HuH-7.5 (cell line): ENCODE measurements around the gene DNAJB8.
A peak's percentile ranks its signal among the peaks of the same experiment; 100 is the strongest.

Source experiments
- DNase-seq: peaks from one replicate; pipeline ENCODE4 v3.0.0; 2011; ENCODE audit warnings: low spot score

Gene DNAJB8

DNA sequence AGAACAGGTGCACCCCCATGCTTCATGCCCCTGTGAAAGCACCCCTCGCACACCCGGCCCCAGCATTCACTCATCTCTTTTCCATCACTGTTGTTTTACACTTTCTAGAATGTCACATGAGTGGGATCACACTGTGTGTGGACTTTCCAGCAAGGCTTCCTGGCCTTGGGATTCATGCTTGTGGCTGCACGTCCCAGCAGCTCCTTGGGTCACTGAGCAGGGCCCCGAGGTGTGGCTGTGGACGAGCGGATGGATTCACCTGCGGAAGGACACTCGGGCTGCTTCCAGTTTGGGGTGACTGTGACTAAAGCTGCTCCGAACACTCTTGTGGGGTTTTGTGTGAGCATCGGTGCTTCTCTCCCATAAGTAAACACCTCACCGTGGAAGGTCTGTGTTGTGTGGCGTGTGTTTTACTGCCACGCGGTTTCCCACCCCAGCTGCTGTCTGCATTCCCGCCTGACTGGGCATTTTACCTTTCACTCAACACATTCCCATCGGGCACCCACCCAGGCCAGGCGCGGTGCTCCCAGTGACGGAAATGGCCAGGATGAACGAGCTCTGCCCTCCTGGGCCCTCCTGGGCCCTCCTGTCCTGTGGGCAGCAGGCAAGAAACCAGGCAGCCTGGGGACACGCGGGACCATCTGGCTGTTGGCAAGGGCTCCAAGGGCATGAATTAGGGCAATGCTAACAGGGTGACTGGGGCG lies 41.4 kb downstream of the DNAJB8 start:
- DNase-seq = no peak

DNA sequence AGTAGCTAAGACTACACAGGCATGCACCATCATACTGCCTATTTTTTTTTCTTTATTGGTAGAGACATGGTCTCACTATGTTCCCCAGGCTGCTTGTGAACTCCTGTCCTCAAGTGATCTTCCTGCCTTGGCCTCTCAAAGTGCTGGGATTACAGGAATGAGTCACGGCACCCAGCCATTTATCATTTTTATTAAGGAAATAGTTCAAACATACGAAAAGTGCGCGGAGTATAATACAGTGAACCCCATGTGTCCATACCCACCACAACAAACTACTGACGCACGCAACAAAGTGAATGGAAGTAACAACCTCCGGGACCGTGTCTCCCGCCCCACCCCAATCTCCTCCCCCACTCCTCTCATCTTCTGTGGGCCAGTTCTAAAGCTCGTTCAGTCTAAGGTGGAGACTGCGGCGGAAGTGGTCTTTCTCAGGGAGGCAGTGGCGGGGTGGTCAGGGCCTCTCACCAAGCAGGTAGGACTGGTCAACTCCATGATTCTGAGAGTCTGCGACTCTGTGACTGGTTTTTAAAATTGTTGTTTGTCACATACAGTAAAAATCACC lies 42.1 kb downstream of the DNAJB8 start:
- no peak for DNase-seq

DNA sequence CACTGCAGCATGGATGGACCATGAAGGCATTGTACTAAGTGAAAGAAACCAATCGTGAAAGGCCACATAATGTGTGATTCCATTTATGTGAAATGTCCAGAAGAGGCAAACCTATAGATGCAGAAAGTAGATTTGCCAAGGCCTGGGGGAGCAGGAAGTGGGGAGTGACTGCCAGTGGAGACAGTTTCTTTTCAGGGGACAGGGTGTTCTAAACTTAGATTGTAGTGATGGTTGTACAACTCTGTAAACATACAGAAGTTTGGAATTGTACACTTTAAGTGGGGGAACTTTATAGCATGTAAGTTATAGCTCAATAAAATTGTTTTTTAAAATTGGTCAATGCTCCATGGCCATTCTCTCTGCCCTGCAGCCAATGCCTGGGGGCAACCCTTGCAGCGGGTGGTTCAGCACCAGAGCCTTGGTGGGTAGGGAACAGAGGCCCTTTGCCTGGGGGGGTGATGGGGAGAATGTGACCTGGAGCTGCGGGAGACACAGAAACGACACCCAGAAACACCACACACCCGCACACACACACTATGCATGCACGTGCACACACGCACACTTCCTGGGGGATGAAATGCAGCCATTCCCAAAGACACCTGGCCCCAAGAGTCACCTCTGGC lies 43.1 kb downstream of the DNAJB8 start:
- DNase-seq = no peak

DNA sequence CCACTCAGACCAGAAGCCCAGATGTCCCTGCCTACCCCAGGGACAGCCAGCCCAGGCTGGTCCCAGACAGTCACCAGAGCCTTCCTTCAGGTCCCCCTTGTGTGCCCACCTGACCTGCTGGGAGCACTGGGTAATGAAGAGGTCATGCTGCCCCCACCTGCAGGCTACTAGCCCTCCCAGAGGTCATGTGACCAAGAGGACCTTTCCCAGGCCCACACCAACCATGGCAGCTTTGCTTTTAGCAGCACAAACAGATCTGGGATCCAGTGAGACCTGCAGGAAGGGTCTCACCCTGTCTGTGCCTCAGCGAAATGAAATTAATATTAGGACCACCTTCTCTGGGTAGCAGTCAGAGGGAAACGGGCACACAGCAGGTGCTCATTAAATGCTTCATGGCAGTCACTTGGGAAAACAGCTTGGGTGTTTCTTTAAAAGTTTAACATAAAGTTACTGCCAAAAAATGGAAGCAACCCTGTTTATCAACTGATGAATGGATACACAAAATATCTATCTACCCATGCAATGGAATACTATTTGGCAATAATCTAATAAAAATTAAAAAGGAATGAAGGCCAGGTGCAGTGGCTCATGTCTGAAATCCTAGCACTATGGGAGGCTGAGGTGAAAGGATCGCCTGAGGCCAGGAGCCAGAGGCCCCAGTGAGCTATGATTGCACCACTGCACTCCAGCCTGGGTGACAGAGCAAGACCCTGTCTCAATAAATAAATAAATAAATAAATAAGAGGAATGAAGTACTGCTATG lies 43.7 kb downstream of the DNAJB8 start:
- no peak for DNase-seq

DNA sequence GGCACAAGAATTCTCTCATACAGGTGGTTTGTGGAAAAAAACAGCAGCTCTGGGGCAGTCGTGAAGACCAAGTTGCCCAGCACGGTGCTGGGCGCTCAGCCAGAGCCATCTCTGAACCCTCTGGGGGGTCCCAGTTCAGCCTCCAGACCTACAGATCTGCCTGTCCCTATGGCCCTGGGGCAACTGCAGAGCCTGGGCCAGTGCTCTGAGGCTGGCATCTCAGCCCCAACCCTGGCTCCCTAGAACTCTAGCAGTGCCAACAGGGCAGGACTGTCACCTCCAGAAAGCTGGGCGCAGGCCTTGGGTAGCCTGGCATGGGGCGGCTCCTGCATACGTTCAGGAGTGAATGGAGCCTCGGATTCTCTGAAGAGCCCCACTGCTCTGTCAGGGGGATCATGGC lies 44.7 kb downstream of the DNAJB8 start:
- DNase-seq = no peak

DNA sequence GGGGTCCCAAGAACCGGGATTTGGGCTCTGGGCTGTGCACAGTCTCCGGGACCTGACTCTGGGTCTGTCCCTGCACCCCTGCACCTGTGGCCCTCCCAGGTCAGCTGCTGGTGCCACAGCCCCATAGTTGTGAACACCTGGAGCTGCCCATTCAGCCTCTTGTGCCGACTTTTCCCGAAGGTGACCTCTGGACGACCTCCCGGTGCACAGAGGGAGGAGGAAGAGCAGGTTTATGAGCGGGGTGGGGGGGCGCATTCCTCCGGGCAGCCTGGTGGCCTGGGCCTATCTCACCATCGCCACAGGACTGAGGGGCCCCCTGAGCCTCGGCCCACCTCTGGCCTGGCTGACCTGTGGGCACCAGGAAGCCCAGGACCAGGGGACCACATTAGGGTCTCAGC lies 45.3 kb downstream of the DNAJB8 start:
- no peak for DNase-seq

DNA sequence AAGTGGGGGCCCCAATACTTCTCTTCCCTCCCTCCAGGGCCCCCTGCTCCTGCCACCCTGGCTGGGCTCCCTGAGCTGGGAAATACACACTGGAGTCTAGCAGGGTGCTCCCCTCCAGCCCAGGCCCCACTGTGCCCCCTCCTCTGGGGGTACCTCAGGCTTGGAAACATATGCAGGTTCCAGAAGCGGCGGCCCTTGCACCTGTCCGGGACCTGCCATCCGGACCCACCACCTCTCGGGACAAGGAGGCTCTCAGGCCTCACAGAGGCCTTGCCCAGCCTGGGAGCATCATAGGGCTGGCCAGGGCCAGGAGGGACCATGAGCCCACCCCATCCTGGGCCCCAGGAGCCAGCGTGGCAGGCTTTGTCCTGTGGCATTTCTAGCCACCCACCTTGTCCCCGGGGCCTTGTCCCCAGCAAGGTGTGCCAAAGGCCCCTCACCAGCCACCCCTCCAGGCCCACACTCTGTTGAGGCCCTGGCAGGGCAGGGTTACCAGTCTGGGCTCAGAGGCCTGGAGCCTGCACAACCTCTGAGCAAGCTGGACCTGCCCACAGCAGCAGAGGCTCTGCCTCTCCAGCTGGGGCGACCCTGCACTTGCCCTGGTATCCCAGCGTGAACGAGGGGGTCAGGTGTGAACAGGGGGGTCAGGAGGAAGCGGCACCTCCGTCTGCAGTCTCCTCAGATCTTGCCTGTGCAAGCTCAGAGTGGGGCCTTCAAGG lies 45.8 kb downstream of the DNAJB8 start:
- DNase-seq = no peak

DNA sequence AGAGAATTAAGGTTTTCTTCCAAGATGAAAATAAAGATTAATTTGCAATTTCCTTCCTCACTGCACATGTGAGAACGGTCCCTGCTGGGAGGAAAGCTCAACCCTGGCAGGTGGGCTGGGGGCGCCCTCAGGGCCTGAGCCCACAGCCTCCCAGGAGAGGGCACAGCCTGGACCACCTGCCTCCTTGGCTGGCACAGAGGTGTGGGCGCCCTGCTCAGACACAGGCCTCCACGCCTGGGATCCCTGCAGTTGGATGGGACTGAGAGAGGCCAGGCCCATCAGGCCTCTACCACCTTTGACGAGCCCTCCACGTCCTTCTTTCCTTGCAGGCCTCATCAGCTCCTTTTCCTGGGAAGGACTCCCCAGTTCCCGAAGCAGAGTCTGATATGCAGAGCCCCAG lies 46.4 kb downstream of the DNAJB8 start:
- no peak for DNase-seq

DNA sequence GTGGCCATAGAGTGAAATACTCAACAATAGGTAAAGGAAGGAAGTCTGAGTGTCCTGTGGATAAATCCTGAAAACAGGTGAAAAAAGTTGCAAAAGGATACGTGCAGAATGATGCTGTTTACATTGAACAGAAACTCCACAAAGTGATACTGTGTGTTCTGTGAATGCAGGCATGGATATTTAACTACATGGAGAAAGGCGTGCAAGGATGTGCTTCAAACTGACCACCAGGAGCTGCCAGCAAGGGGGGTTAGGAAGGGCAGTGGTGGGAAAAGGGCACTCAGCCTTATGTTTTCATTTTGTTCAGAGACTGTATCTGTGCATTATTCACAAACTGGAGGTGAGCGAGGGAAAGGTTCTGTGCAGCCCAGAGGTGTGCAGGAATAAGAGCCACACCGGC lies 47.4 kb downstream of the DNAJB8 start:
- DNase-seq = no peak

DNA sequence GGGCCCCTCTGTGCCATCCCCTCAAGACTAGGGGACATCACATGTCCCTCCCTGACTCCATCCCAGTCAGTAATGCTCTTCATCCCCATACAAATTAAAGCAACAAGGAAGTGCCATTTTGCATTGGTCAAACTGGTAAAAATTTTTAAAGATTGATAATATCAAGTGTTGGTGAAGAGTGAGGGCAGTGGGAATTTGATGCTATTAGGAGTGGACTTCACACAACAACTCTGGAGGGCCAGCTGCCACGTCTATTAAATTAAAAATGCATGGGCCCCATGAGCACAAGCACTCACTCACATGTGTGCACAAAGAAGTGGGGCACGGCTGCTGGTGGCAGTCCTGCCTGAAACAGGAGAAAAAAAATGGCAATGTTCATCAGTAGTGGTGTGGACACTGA lies 47.8 kb downstream of the DNAJB8 start:
- DNase-seq = no peak

DNA sequence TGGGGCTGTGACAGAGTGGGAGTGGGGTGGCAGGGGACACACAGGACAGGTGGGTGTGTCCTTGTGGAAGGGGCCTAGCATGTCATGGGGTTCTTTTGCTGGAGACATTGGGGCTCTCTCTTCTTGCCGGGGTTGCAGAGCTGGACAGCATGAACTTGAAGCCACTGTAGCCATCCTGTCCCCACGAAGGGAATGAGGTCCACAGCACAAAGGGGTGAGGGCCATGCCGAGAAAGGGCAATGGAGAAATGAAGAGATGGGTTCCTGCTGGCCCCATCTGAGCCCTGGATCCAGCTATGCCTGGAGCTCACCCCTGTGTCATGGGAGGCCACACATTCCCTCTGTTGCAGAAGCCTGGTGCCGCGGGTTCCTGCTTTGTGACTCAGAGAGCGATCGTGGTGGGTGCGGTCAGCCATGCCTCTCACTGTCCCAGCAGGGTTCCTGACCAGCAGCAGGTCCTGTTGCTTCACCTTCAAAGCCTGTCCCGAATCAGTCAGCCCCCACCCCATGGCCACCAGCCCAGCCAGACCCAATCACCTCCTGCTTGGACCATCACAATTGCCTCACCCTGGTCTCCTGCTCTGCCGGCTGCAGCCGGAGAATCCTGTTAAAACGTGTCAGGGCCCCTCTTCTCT lies 50.0 kb downstream of the DNAJB8 start:
- peak; percentile 67 for DNase-seq

DNA sequence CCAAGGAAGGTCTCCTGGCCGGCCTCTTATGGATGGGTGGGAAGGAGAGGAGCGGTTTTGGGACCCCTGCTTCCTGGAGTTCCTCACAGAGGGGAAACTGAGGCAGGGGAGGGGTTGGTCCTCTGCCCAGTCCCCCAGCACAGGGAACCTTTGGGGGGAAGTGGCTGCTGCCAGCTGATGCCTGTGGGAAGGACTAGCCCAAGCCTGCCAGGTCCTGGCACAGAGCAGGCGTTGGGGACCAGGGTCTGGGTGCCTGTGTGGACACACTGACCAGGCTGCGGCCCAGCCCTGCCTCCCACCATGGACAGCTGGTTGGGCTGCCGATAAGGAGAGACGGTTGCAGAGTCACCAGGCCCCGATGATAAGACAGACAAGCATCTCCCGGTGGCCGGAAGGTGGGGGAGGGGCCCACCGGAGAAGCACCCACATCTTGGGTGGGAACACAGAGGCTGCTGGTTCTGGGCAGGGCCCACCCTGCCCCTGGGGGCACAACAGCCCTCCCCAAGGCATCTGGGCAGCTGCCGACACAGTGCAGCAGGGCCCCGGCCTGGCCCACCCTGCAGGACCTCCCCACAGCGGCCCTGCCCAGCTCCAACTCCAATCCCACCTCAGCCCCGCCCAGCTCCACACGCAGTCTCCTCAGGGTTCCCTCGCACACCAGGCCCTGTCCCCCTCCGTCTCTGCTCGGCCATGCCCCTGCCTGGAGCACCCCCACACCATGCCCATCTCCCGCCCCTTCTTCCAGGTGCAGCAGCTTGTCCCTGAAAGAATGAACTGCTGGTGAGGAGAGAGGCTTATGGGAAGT lies 50.7 kb downstream of the DNAJB8 start:
- DNase-seq = no peak

DNA sequence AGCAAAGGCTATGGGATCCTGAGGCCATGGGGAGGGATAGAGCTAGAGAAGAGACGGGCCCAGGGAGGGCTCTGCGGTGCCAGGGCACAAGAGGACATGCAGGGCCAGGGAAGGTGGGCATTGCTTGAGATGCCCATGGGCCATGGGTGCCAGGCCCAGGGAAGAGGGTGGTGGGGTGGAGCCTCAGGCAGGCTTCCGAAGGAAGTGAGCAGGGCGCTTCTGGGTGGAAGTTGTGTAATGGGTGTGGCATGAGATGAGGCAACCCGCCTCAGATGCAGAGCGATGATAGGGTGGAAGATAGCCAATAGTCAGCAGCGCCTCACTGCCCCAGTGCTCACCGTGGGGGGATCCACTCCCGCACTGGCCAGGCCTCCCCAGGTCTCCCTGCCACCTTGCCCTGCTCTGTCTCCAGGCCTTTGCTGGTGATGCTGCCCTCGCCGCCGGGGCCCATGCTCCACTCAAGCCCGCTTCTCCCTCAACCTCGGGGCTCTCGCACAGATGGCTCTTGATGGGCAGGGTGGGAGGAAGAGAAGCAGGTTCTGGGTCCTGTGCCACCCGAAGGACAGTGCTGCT lies 51.4 kb downstream of the DNAJB8 start:
- DNase-seq = no peak

DNA sequence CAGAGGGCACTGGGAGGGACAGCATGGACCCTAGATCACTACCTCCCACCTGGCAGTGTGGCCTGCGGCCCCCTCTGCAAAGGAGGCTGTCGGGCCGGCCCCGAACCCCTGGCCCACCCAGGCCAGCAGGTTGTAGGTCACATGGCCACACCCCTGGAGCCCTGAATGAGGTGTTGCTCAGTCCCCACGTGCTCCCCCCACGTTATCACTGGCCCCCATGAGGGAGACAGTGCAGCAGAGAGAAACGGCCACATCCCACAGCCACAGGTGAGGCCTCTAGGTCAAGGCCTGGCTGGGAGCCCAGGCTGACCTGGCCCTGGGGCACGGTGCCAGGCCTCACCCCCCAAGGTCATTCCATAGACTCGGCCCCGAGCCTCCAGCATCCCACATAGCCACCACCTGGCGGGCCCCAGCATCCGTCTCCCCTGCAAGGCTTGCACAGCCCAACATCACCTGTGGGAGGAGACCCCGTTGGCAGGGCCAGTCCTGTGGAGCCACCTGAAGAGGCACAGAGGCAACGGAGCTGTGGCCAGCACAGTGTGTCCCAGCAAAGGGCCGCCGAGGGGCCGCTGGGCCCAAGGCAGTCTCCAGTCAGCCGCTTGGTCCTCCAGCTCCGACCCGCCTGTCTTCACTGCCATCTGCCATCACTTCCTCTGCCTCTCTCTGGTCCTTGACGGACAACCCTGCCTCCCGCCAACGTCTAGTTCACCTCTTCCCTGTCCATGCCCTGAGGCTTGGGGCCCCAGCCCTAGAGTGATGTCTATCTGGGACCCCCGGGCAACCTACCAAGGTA lies 53.1 kb downstream of the DNAJB8 start:
- no peak for DNase-seq

DNA sequence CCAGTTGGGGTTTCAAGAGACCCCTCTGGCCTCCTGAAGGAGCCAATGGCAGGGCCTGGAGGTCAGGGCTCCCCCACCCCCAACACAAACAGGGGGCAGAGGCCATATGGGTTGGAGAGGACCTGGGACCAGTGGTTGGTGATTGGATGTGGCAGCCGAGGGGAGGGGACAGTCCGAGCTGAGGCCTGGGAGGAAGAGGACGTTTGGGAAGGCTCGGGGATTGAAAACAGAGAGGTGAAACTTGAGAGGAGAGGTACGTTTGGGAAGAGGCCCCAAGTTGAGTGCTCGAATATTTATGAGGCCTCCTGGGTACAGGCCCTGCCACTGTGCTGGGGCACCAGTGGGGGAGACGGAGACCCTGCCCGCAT lies 53.7 kb downstream of the DNAJB8 start:
- DNase-seq = no peak
